GM13977 (cell line): Measurements from ENCODE around the gene BRSK2.

Experiments
- DNase-seq: peaks from one replicate; pipeline ENCODE4 v3.0.0; 2012; ENCODE audit warnings: low spot score
- CTCF ChIP-seq: IDR thresholded peaks from 2 replicates; pipeline ENCODE4 v1.5.1; 2012; ENCODE audit warnings: mild to moderate bottlenecking, control low read depth; ENCODE audit not compliant: insufficient read depth; ENCODE audit errors: extremely low read depth, missing control alignments
- in situ Hi-C: fragments of 300-500 bp; cut with MboI; formaldehyde crosslinking; loops from one replicate; pipeline ENCODE4 v1.12.0; 2022; ENCODE audit warnings: low sequenced_read_pairs, low pct_unique_long_range_greater_than_20kb, mixed read lengths, inconsistent platforms; ENCODE audit not compliant: unreplicated experiment

BRSK2 gene

GRCh38 chr11:1482581-1483444 is 93.1 kb downstream of the BRSK2 start:
- in situ Hi-C loops: no loop called here
- no peak for DNase-seq
- TF ChIP-seq CTCF: peak; percentile 25

- no peak for DNase-seq
- in situ Hi-C loops: no loop called here
- no peak for TF ChIP-seq CTCF
Measured at GRCh38 chr11:1483445-1483961, 93.8 kb downstream of the BRSK2 start.

GRCh38 chr11:1484061-1484671 is 94.4 kb downstream of the BRSK2 start:
- in situ Hi-C loops: no loop called here
- no peak for TF ChIP-seq CTCF
- no peak for DNase-seq

GRCh38 chr11:1484695-1485503 is 95.2 kb downstream of the BRSK2 start:
- in situ Hi-C loops: no loop called here
- DNase-seq: no peak
- no peak for TF ChIP-seq CTCF

GRCh38 chr11:1485504-1485885 is 95.8 kb downstream of the BRSK2 start:
- in situ Hi-C loops: no loop called here
- no peak for DNase-seq
- TF ChIP-seq CTCF: no peak
